Measurements from ENCODE around the gene RABGEF1.
"Not testable (repeated sequence)": the region's sequence is repeated elsewhere in the genome, so short reads cannot be mapped to it uniquely, and the experiment has no call there.

Gene RABGEF1

GRCh38 chr7:66747385-66747784 lies 6.9 kb downstream of the RABGEF1 start:
- DNase-seq (ENCODE audit: insufficient read length, low spot score) (no peak), FAIRE-seq (no peak)
- no peak for TF ChIP-seq SPI1 (IDR thresholded peaks at IDR 0.05; ENCODE audit: low read depth, low read length)
- no peak for TF ChIP-seq TAF1 (IDR thresholded peaks at IDR 0.05; ENCODE audit: low read depth, low read length)
- TF ChIP-seq POLR2AphosphoS5 (IDR thresholded peaks at IDR 0.05; ENCODE audit: low read depth, low read length), result no peak
- no peak for TF ChIP-seq PAX5 (IDR thresholded peaks at IDR 0.05; ENCODE audit: insufficient read depth, low read length, severe bottlenecking)
- TF ChIP-seq POU2F2 (IDR thresholded peaks at IDR 0.05; ENCODE audit: low read depth, low read length), result no peak
- TF ChIP-seq POLR2A (IDR thresholded peaks at IDR 0.05; ENCODE audit: low read depth, low read length), result no peak

- DNase-seq (ENCODE audit: insufficient read length, low spot score) (no peak), FAIRE-seq (no peak)
- TF ChIP-seq POU2F2 (IDR thresholded peaks at IDR 0.05; ENCODE audit: low read depth, low read length), result no peak
- no peak for TF ChIP-seq SPI1 (IDR thresholded peaks at IDR 0.05; ENCODE audit: low read depth, low read length)
- no peak for TF ChIP-seq POLR2AphosphoS5 (IDR thresholded peaks at IDR 0.05; ENCODE audit: low read depth, low read length)
- no peak for TF ChIP-seq TAF1 (IDR thresholded peaks at IDR 0.05; ENCODE audit: low read depth, low read length)
- TF ChIP-seq POLR2A (IDR thresholded peaks at IDR 0.05; ENCODE audit: low read depth, low read length), result no peak
- no peak for TF ChIP-seq PAX5 (IDR thresholded peaks at IDR 0.05; ENCODE audit: insufficient read depth, low read length, severe bottlenecking)
Observed at GRCh38 chr7:66747881-66748511, 7.5 kb downstream of the RABGEF1 start.

GRCh38 chr7:66748791-66749190 lies 8.3 kb downstream of the RABGEF1 start:
- FAIRE-seq, result no peak
- no peak for DNase-seq (ENCODE audit: insufficient read length, low spot score)
- TF ChIP-seq POU2F2 (IDR thresholded peaks at IDR 0.05; ENCODE audit: low read depth, low read length), result no peak
- no peak for TF ChIP-seq POLR2AphosphoS5 (IDR thresholded peaks at IDR 0.05; ENCODE audit: low read depth, low read length)
- no peak for TF ChIP-seq TAF1 (IDR thresholded peaks at IDR 0.05; ENCODE audit: low read depth, low read length)
- no peak for TF ChIP-seq POLR2A (IDR thresholded peaks at IDR 0.05; ENCODE audit: low read depth, low read length)
- no peak for TF ChIP-seq PAX5 (IDR thresholded peaks at IDR 0.05; ENCODE audit: insufficient read depth, low read length, severe bottlenecking)
- no peak for TF ChIP-seq SPI1 (IDR thresholded peaks at IDR 0.05; ENCODE audit: low read depth, low read length)

GRCh38 chr7:66751945-66752344 lies 11.4 kb downstream of the RABGEF1 start:
- FAIRE-seq (no peak), DNase-seq (ENCODE audit: insufficient read length, low spot score) (no peak)
- no peak for TF ChIP-seq POU2F2 (IDR thresholded peaks at IDR 0.05; ENCODE audit: low read depth, low read length)
- no peak for TF ChIP-seq POLR2AphosphoS5 (IDR thresholded peaks at IDR 0.05; ENCODE audit: low read depth, low read length)
- TF ChIP-seq POLR2A (IDR thresholded peaks at IDR 0.05; ENCODE audit: low read depth, low read length), result no peak
- no peak for TF ChIP-seq SPI1 (IDR thresholded peaks at IDR 0.05; ENCODE audit: low read depth, low read length)
- TF ChIP-seq TAF1 (IDR thresholded peaks at IDR 0.05; ENCODE audit: low read depth, low read length), result no peak
- no peak for TF ChIP-seq PAX5 (IDR thresholded peaks at IDR 0.05; ENCODE audit: insufficient read depth, low read length, severe bottlenecking)

- FAIRE-seq, result no peak
- TF ChIP-seq POLR2AphosphoS5 (IDR thresholded peaks at IDR 0.05; ENCODE audit: low read depth, low read length) (no peak), SPI1 (IDR thresholded peaks at IDR 0.05; ENCODE audit: low read depth, low read length) (no peak), PAX5 (IDR thresholded peaks at IDR 0.05; ENCODE audit: insufficient read depth, low read length, severe bottlenecking) (no peak), POU2F2 (IDR thresholded peaks at IDR 0.05; ENCODE audit: low read depth, low read length) (no peak), POLR2A (IDR thresholded peaks at IDR 0.05; ENCODE audit: low read depth, low read length) (no peak), TAF1 (IDR thresholded peaks at IDR 0.05; ENCODE audit: low read depth, low read length) (no peak)
- no peak for DNase-seq (ENCODE audit: insufficient read length, low spot score)
Observed at GRCh38 chr7:66754541-66754940, 14.0 kb downstream of the RABGEF1 start.

GRCh38 chr7:66755059-66755458 lies 14.5 kb downstream of the RABGEF1 start:
- not testable (repeated sequence) for DNase-seq (ENCODE audit: insufficient read length, low spot score); FAIRE-seq

- DNase-seq (ENCODE audit: insufficient read length, low spot score), result not testable (repeated sequence)
- peak; percentile 20 for FAIRE-seq
Observed at GRCh38 chr7:66756227-66756626, 15.7 kb downstream of the RABGEF1 start.

- DNase-seq (ENCODE audit: insufficient read length, low spot score) (no peak), FAIRE-seq (no peak)
- TF ChIP-seq POLR2A (IDR thresholded peaks at IDR 0.05; ENCODE audit: low read depth, low read length) (no peak), PAX5 (IDR thresholded peaks at IDR 0.05; ENCODE audit: insufficient read depth, low read length, severe bottlenecking) (no peak), TAF1 (IDR thresholded peaks at IDR 0.05; ENCODE audit: low read depth, low read length) (no peak), POU2F2 (IDR thresholded peaks at IDR 0.05; ENCODE audit: low read depth, low read length) (no peak), SPI1 (IDR thresholded peaks at IDR 0.05; ENCODE audit: low read depth, low read length) (no peak), POLR2AphosphoS5 (IDR thresholded peaks at IDR 0.05; ENCODE audit: low read depth, low read length) (no peak)
Observed at GRCh38 chr7:66756889-66757288, 16.4 kb downstream of the RABGEF1 start.

GRCh38 chr7:66757939-66758338 lies 17.4 kb downstream of the RABGEF1 start:
- TF ChIP-seq POLR2A (IDR thresholded peaks at IDR 0.05; ENCODE audit: low read depth, low read length), result no peak
- FAIRE-seq (no peak), DNase-seq (ENCODE audit: insufficient read length, low spot score) (no peak)

GRCh38 chr7:66758950-66759628 lies 18.6 kb downstream of the RABGEF1 start:
- no peak for DNase-seq (ENCODE audit: insufficient read length, low spot score)
- no peak for FAIRE-seq
- TF ChIP-seq SPI1 (IDR thresholded peaks at IDR 0.05; ENCODE audit: low read depth, low read length), result 0 out of 2 replicates have a peak, but pooled peaks have one; percentile 17
- TF ChIP-seq POU2F2 (IDR thresholded peaks at IDR 0.05; ENCODE audit: low read depth, low read length), result no peak
- TF ChIP-seq PAX5 (IDR thresholded peaks at IDR 0.05; ENCODE audit: insufficient read depth, low read length, severe bottlenecking), result no peak
- no peak for TF ChIP-seq POLR2A (IDR thresholded peaks at IDR 0.05; ENCODE audit: low read depth, low read length)
- TF ChIP-seq TAF1 (IDR thresholded peaks at IDR 0.05; ENCODE audit: low read depth, low read length), result no peak
- TF ChIP-seq POLR2AphosphoS5 (IDR thresholded peaks at IDR 0.05; ENCODE audit: low read depth, low read length), result no peak

- FAIRE-seq; DNase-seq (ENCODE audit: insufficient read length, low spot score): not testable (repeated sequence)
Observed at GRCh38 chr7:66763183-66763582, 22.6 kb downstream of the RABGEF1 start.

- FAIRE-seq, result not testable (repeated sequence)
Observed at GRCh38 chr7:66763633-66764355, 23.3 kb downstream of the RABGEF1 start.

GRCh38 chr7:66764905-66765304 lies 24.4 kb downstream of the RABGEF1 start:
- not testable (repeated sequence) for FAIRE-seq; DNase-seq (ENCODE audit: insufficient read length, low spot score)

More at GRCh38 chr7:66763633-66764355, 23.3 kb downstream of the RABGEF1 start:
- DNase-seq (ENCODE audit: insufficient read length, low spot score), result not testable (repeated sequence)

- DNase-seq (ENCODE audit: insufficient read length, low spot score); FAIRE-seq: not testable (repeated sequence)
Observed at GRCh38 chr7:66765322-66766025, 24.9 kb downstream of the RABGEF1 start.

Measured in GM12891 (cell line).